Subcutaneous abdominal adipose tissue (tissue), 5 donors: ENCODE results near the gene MAGI1.

Source experiments
- H3K27ac ChIP-seq: one replicate; pipeline ENCODE4 v1.7.0; 2013; ENCODE audit warnings: low read depth, mild to moderate bottlenecking, inconsistent platforms, low read length, moderate library complexity
- H3K27me3 ChIP-seq, 5 donors: one replicate each; pipeline ENCODE4 v1.7.0; 2013; ENCODE audit warnings: low read length in 5 of 5, inconsistent platforms in 1 of 5; ENCODE audit not compliant: control insufficient read depth in 5 of 5, insufficient read depth in 4 of 5
- H3K36me3 ChIP-seq, 5 donors: one replicate each; pipeline ENCODE4 v1.7.0; 2013; ENCODE audit warnings: low read length in 5 of 5; ENCODE audit not compliant: control insufficient read depth in 5 of 5, insufficient read depth in 5 of 5
- H3K4me1 ChIP-seq, 5 donors: one replicate each; pipeline ENCODE4 v1.7.0; 2013; ENCODE audit warnings: low read length in 5 of 5, mild to moderate bottlenecking in 3 of 5, moderate library complexity in 1 of 5; ENCODE audit not compliant: control insufficient read depth in 5 of 5, insufficient read depth in 5 of 5
- H3K4me3 ChIP-seq, 5 donors: one replicate each; pipeline ENCODE4 v1.7.0; 2013; ENCODE audit warnings: low read length in 5 of 5, low read depth in 1 of 5
- H3K9ac ChIP-seq, 5 donors: one replicate each; pipeline ENCODE4 v1.7.0; 2013; ENCODE audit warnings: low read length in 5 of 5, mild to moderate bottlenecking in 4 of 5, moderate library complexity in 3 of 5
- H3K9me3 ChIP-seq, 5 donors: one replicate each; pipeline ENCODE4 v1.7.0; 2013; ENCODE audit warnings: low read length in 5 of 5; ENCODE audit not compliant: control insufficient read depth in 5 of 5
- donor health status: healthy.
- donor health status: healthy.
- donor health status: healthy.
- donor health status: healthy.
- donor health status: healthy.

Gene MAGI1

DNA sequence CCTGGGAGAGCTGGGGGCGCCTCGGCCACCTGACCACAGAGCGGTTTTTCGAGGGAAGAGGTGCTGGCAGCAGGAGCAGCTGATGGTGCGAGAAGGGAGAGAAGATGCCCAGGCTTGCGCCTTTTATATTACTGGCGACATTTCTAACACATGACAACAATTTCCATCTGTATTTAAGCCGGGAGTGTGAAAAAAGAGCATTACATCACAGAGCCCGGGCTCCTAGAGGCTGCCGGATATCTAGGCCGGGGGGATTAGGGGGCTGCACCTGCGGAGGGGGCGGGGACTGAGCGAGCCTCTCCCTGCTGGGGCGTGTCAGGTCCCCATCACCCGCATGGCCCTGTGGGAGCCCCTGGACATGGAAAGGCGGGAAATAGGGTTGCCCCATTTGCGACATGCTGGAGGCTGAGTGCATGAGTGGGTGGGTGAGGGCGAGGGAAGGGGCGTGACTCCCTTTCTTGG lies 440.7 kb downstream of the MAGI1 start:
- H3K36me3 ChIP-seq, result no peaks in the 10 kb centered on the region
- H3K9ac ChIP-seq, result no peak overlapping the region
- no peak overlapping the region for H3K4me3 ChIP-seq
- peaks cover 2 to 16% (median 15%) of the 10 kb centered on the region in 5 donors for H3K4me1 ChIP-seq
- no peaks in the 10 kb centered on the region for H3K9me3 ChIP-seq
- no peak overlapping the region for H3K27ac ChIP-seq
- no peaks in the 10 kb centered on the region for H3K27me3 ChIP-seq

DNA sequence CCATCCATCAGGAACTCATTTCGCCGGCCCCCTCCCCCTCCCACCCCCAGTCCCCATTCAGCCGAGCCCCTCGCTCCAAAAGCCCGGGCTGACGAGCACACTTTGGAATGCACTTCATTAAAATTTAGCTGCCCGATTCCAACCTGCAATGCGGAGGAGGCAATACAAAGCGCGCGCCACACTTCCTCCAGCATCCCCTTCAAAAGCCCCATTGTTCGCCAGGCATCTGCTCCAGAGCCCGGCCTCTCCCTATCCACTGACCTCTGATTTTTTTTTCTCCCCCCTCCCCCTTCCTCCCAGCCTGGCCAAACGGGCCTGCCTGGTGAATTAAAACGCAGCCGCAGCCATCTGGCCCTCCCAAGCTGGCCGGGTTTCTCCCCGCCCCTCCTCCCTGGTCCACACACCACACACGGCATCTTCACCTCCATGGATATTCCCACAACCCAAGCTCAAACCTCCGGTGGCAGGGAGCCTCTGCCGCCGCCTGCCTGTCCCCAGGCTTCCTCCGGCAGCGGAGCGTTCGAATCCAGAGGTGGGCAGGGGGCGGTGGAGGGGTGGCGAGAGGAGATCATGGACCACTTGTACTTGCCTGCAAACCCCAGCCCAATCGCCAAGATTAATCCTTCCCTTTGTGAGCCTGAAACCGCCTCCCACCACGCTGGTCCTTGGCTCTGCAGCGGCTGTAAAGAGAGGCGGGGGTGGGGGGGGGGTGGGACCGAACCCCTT lies 441.3 kb downstream of the MAGI1 start:
- Histone ChIP-seq H3K4me3 (peak overlapping the region in 2 of 5 donors; percentile 27 to 28), H3K27ac (no peak overlapping the region), H3K27me3 (no peaks in the 10 kb centered on the region), H3K4me1 (peaks cover 2 to 19% (median 16%) of the 10 kb centered on the region in 5 donors), H3K9ac (no peak overlapping the region), H3K9me3 (no peaks in the 10 kb centered on the region), H3K36me3 (no peaks in the 10 kb centered on the region)

DNA sequence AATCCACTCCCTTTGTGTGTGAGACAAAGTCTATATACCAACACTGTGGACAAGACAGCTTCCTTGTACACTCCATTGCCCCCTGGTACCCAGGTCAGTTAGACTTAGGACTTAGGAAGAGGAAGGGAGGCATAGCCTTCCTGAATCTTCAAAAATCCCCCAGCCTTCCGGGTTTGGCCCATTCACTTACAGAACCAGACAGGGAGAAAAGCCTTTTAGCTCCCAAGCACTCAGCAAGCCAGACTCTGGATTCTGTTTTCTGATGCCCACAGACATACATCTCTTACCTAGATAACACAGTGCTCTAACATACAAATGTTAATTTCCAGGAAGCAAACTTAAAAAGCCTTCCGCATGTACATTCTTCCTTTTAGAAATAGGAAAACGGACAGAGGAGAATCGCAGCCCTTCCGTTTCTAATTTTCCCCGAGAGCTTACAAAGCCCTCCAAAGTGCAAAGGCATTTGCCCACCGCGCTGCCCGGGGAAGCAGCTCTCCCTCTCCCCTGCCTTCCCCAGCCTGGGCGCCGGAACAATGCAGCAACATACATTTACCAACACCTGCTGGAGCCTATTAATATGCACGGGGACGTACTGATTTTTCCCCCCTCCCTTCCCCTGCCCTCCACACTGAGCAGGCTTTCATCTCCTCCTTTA lies 442.0 kb downstream of the MAGI1 start:
- Histone ChIP-seq H3K36me3 (no peaks in the 10 kb centered on the region), H3K4me3 (no peak overlapping the region), H3K27ac (no peak overlapping the region), H3K9ac (no peak overlapping the region), H3K9me3 (no peaks in the 10 kb centered on the region), H3K27me3 (no peaks in the 10 kb centered on the region), H3K4me1 (peaks cover 0 to 19% (median 16%) of the 10 kb centered on the region in 5 donors)

DNA sequence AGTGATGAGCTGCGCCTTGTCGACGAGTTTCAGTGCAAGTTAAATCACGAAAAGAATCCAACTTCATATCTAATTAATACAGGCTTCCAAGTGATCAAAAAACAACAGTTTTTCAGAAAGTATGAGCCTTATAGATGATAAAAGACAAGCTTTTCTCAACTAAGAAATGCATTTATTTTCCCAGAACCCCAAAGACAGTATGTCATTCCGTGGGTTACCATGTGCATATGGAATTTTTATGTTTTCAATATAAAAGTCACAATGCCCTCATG lies 442.8 kb downstream of the MAGI1 start:
- H3K4me3 ChIP-seq, result no peak overlapping the region
- no peaks in the 10 kb centered on the region for H3K36me3 ChIP-seq
- no peak overlapping the region for H3K27ac ChIP-seq
- peaks cover 0 to 22% (median 16%) of the 10 kb centered on the region in 5 donors for H3K4me1 ChIP-seq
- H3K9ac ChIP-seq, result no peak overlapping the region
- no peaks in the 10 kb centered on the region for H3K27me3 ChIP-seq
- no peaks in the 10 kb centered on the region for H3K9me3 ChIP-seq

DNA sequence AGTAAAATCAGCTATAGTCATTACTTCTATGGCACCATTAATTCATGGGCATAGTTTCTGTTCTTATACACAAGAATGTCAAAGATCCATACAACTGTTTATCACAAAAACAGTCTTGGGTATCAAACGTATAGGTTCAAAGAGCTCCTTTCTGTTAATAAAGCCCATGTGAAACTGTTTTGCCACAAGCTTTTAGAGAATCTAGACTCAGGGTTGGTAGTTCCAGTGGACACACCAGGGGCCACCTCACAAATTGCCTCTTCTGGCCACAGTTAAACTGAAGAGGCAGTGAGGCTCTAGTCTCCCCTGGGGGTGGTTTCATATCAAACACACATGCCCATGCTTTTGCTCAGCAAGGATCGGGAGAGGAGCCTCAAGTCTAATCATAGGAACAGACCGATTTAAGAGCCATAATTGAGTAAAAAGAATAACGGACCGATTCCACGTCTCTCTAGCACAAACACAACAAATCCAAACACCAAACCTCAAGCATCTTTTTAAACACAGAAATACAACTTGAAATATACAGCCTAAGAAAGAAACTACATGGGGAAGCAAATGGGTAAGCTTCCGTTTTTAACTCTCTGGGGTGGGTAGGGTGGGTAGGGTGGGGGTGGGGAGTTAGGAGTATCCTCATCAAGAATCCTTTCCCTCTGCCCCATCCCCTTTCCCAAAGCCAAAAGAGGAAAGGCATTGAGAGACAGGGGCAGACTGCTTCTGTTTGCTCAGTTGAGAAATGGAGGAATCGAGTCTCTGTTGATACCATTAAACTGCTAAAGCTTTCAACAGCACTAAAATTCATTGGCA lies 443.3 kb downstream of the MAGI1 start:
- Histone ChIP-seq H3K36me3 (no peaks in the 10 kb centered on the region), H3K27ac (no peak overlapping the region), H3K27me3 (no peaks in the 10 kb centered on the region), H3K9me3 (no peaks in the 10 kb centered on the region), H3K9ac (no peak overlapping the region), H3K4me1 (peaks cover 0 to 22% (median 16%) of the 10 kb centered on the region in 5 donors), H3K4me3 (no peak overlapping the region)

DNA sequence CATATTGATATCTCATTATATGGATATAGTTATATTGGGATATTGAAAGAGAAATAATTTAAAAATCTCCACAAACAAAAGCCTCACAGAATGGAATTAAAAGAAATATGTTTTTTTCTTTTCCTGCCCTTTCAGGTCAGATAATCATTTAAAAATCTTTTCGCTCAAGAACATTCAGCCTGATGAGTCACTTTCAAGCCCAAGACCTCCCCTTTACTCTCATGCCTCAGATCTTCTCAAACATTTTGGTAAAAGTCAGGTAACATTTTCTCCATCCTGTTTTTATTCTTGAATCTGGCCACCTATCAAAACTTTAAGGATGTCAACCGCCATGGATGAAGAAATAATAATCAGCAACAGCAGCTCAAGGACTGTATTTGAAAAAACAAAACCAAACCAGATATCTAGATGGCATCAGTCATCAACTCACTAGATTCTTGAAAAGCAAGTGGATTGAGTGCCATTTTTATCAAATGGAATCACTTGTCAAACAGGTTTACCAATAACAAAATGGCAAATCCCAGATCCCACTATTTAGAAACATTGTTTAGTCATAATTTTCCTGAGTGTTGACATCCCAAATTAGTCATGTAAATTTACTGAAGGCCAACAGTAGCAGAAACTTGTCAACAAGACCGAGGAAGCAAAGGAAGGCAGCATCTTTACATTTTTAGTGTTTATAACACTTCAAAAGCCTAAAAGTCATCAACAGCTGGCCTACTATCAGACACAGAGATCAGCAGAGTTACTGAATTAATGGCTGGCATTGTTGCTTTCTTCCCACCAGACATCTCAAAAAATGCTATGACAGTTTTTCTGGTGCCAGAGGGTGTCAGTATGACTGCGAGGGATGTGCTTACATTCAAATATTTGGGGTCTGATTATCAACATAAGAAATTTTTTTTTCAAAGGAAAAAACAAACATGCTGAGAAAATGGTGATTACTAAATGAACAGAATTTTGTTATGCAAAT lies 444.7 kb downstream of the MAGI1 start:
- Histone ChIP-seq H3K9me3 (no peaks in the 10 kb centered on the region), H3K4me3 (no peak overlapping the region), H3K9ac (no peak overlapping the region), H3K27ac (no peak overlapping the region), H3K4me1 (peaks cover 0 to 22% (median 19%) of the 10 kb centered on the region in 5 donors), H3K36me3 (no peaks in the 10 kb centered on the region), H3K27me3 (no peaks in the 10 kb centered on the region)

DNA sequence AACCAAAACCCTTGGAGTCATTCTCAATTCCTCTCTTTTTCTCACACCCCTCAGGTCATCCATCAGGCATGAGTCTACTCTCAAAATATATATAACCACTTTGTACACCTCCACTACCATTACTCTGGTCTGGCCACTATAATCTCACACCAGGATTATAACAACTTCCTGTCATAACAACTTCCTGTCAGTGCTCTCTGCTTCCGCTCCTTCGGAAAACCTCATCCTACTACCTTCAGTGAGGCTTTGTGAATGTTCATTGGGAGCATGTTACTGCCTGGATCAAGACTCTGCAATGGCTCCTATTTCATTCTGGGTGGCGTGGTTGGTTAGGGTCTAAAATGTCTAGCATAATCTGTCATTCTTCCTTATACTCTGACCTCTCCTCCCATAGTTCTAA lies 447.4 kb downstream of the MAGI1 start:
- Histone ChIP-seq H3K4me3 (no peak overlapping the region), H3K9me3 (no peaks in the 10 kb centered on the region), H3K36me3 (no peaks in the 10 kb centered on the region), H3K9ac (no peak overlapping the region), H3K27ac (no peak overlapping the region), H3K27me3 (no peaks in the 10 kb centered on the region), H3K4me1 (peaks cover 0 to 12% (median 8%) of the 10 kb centered on the region in 5 donors)

DNA sequence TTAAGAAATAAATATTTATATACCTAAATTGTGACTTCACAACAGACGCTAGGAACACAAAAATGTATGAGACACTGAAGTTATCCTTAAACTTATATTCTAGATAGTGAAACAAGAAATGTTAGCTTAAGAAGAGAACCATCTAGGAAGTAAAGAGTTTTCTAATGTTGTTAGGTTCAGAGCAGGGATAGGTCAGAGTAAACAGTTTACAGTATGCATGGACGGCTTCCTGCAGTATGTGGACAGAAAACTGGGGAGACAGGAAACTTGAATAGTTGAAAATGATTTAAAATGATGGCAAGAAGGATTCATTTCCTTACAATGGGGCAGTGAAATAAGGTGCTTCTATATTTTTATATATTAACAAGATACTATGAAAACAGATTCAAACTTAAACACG lies 449.8 kb downstream of the MAGI1 start:
- H3K27ac ChIP-seq, result no peak overlapping the region
- H3K4me3 ChIP-seq, result no peak overlapping the region
- no peak overlapping the region for H3K9ac ChIP-seq
- H3K9me3 ChIP-seq, result no peaks in the 10 kb centered on the region
- no peaks in the 10 kb centered on the region for H3K36me3 ChIP-seq
- H3K4me1 ChIP-seq, result peaks cover 0 to 13% (median 8%) of the 10 kb centered on the region in 5 donors
- H3K27me3 ChIP-seq, result no peaks in the 10 kb centered on the region

DNA sequence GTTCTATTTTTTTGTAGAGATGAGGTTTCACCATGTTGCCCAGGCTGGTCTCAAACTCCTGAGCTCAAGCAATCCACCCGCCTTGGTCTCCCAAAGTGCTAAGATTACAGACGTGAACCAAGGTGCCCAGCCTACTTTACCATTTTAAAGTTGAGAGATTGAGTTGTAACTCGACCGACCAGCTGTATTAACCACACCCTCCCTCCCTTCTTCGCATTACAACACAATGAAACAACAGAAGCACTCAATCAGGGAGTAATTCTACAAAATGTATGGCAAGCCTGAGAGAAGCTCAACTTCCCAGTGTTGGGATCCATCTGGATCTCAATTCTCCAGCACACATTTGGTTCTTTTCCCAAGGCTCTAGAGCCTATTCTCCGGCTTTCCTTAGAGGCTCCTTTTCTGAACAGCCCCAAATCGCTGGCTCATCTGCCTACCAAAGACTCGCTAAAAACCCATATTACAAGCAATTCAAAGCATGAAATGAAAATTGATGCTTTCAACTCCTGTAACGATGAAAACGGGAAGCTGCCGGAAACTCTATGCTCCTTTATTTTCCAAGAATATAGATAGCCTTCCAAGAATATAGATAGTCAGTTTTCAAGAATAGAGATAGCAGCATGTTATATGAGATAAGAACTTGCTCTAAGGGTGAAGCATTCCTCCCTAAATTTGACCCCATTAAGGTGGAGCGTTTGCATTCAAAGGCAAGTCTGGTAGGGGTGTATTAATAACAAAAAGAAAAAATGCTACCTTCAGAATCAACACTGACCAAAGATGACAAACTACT lies 450.9 kb downstream of the MAGI1 start:
- H3K4me1 ChIP-seq, result peaks cover 0 to 20% (median 8%) of the 10 kb centered on the region in 5 donors
- H3K36me3 ChIP-seq, result no peaks in the 10 kb centered on the region
- H3K27ac ChIP-seq, result no peak overlapping the region
- H3K9ac ChIP-seq, result no peak overlapping the region
- H3K4me3 ChIP-seq, result no peak overlapping the region
- no peaks in the 10 kb centered on the region for H3K9me3 ChIP-seq
- H3K27me3 ChIP-seq, result no peaks in the 10 kb centered on the region
